ENCODE data around the gene PRKCB. TPM values are rescaled to one million over a fixed set of nuclear protein-coding genes. Genes with fewer than 3 reads are reported as not detected.

PRKCB gene
- polyA plus RNA-seq, 1 experiment = not detected

GRCh38 chr16:24111724-24112302, 276.0 kb downstream of the PRKCB start:
- ChIA-PET CTCF (no interaction called here), POLR2A (no interaction called here)
- TF ChIP-seq CTCF (IDR thresholded peaks at IDR 0.05; ENCODE audit: low read depth, low read length) = no peak
- no peak overlapping the region for H3K27ac ChIP-seq (ENCODE audit: low read depth, low read length)
- no peak for DNase-seq (ENCODE audit: low read depth, low spot score)
- H3K4me3 ChIP-seq (ENCODE audit: low read depth, low read length) = no peak overlapping the region
- H3K27me3 ChIP-seq (ENCODE audit: control insufficient read depth, insufficient read depth, low read length) = no peaks in the 10 kb centered on the region
- H3K9me3 ChIP-seq (ENCODE audit: control insufficient read depth, insufficient read depth, low read length) = peaks cover 3% of the 10 kb centered on the region; the same call in 1 of the 2 replicates

GRCh38 chr16:24113115-24113745, 277.4 kb downstream of the PRKCB start:
- Histone ChIP-seq H3K27me3 (ENCODE audit: control insufficient read depth, insufficient read depth, low read length) (no peaks in the 10 kb centered on the region), H3K27ac (ENCODE audit: low read depth, low read length) (no peak overlapping the region), H3K9me3 (ENCODE audit: control insufficient read depth, insufficient read depth, low read length) (no peaks in the 10 kb centered on the region), H3K4me3 (ENCODE audit: low read depth, low read length) (no peak overlapping the region)
- no peak for DNase-seq (ENCODE audit: low read depth, low spot score)
- POLR2A ChIA-PET = no interaction called here
- CTCF ChIA-PET = no interaction called here
- no peak for TF ChIP-seq CTCF (IDR thresholded peaks at IDR 0.05; ENCODE audit: low read depth, low read length)

GRCh38 chr16:24114876-24115275, 279.1 kb downstream of the PRKCB start:
- Histone ChIP-seq H3K27me3 (ENCODE audit: control insufficient read depth, insufficient read depth, low read length) (no peaks in the 10 kb centered on the region), H3K9me3 (ENCODE audit: control insufficient read depth, insufficient read depth, low read length) (no peaks in the 10 kb centered on the region), H3K27ac (ENCODE audit: low read depth, low read length) (no peak overlapping the region), H3K4me3 (ENCODE audit: low read depth, low read length) (no peak overlapping the region)
- ChIA-PET CTCF (no interaction called here), POLR2A (no interaction called here)
- no peak for TF ChIP-seq CTCF (IDR thresholded peaks at IDR 0.05; ENCODE audit: low read depth, low read length)
- no peak for DNase-seq (ENCODE audit: low read depth, low spot score)

GRCh38 chr16:24116046-24116776, 280.4 kb downstream of the PRKCB start:
- Histone ChIP-seq H3K4me3 (ENCODE audit: low read depth, low read length) (no peak overlapping the region), H3K27ac (ENCODE audit: low read depth, low read length) (no peak overlapping the region), H3K9me3 (ENCODE audit: control insufficient read depth, insufficient read depth, low read length) (no peaks in the 10 kb centered on the region), H3K27me3 (ENCODE audit: control insufficient read depth, insufficient read depth, low read length) (no peaks in the 10 kb centered on the region)
- CTCF ChIA-PET = no interaction called here
- TF ChIP-seq CTCF (IDR thresholded peaks at IDR 0.05; ENCODE audit: low read depth, low read length) = no peak
- DNase-seq (ENCODE audit: low read depth, low spot score) = no peak
- POLR2A ChIA-PET = no interaction called here

GRCh38 chr16:24116989-24117388, 281.2 kb downstream of the PRKCB start:
- no peak for TF ChIP-seq CTCF (IDR thresholded peaks at IDR 0.05; ENCODE audit: low read depth, low read length)
- POLR2A ChIA-PET = no interaction called here
- Histone ChIP-seq H3K27me3 (ENCODE audit: control insufficient read depth, insufficient read depth, low read length) (no peaks in the 10 kb centered on the region), H3K4me3 (ENCODE audit: low read depth, low read length) (no peak overlapping the region), H3K9me3 (ENCODE audit: control insufficient read depth, insufficient read depth, low read length) (no peaks in the 10 kb centered on the region), H3K27ac (ENCODE audit: low read depth, low read length) (no peak overlapping the region)
- no peak for DNase-seq (ENCODE audit: low read depth, low spot score)
- CTCF ChIA-PET = no interaction called here

Data from AG04450 (cell line).